A549 treated with GW870086 at 1 μM for 4 hours (cell line): ENCODE data around the gene IFI27L2. TPM values are rescaled to one million over a fixed set of nuclear protein-coding genes. Genes with fewer than 3 reads are reported as not detected.

Experiments
- total RNA-seq: library from RNA; stranded (reverse); fragments of 200-300 nt; extraction: Qiagen RNA extraction; gene quantifications from 5 replicates; pipeline ENCODE4 v1.2.3, GENCODE V29; 2022; ENCODE audit warnings: low read depth

IFI27L2 gene, protein sequence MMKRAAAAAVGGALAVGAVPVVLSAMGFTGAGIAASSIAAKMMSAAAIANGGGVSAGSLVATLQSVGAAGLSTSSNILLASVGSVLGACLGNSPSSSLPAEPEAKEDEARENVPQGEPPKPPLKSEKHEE
- total RNA-seq = 53.9 to 68.4 TPM (median 56.1 TPM) in 5 replicates

DNA sequence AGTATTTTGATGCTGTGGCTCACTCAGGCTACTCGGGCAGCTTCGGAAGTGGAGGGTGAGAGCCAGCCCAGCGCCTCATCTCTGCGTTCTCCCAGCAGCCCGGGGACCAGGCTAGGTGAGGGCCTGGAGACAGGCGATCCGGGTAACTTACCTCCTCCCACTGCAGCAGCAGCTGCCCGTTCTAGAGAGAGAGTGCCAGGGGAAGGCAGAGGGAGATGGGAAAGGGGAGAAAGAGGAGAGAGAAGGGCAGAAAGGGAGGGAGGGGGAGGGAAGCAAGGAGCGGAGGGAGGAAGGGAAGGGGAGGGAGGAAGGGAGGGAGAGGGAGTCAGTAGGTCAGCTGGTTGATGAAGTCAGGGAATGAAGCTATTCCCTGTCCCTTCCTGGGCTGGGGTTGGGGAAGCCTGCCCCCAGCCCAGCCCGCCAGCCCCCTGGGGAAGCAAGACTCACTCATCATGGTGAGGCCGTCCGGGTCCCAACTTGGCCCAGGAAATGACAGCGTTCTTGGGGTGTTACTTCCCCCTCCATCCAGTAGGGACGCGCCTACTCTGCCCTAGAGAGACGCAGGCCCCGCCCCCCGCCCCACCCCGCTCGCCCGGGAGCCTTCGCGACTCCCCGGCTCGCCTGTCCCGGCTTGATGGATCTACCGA lies at the start of gene IFI27L2:
TSS of gene IFI27L2 (minus strand) at position 494 of the 647 bp plus-strand sequence. CDS start at position 454, 40 bp downstream.

DNA sequence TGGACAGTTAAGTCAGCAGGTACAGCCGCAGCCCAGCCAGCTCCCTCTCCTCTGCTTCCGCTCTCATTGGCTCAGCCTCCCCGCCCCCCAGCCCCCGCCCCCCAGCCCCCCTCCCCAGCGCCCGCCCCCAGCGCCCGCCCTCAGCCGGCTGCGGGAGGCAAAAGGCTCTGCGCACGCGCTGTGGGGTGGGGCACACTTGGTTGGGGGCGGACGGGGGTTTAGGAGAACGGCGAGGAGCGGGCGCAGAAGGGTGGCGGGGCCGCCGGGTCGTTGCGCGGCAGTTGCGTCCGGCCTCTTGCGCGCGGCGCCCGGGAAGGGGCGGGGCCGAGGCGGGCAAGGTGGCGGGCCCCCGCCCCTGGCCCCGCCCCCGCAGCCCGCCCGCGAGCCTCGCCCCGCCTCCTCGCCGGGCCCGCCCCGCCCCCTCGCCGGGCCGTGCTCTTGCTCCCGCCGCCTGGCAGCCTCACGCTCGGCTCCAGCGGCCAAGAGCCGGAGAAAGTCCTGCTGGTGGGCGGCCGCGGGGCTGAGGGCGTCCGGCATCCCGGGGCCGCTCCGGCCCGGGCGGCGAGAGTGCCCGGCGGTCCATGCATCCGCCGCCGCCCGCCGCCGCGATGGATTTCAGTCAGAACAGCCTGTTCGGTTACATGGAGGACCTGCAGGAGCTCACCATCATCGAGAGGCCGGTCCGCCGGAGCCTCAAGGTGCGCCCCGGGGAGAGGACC lies 44.6 kb upstream of the IFI27L2 start, which contains the start of gene PPP4R4:
TSS of gene PPP4R4 (plus strand) at position 438 of the 719 bp plus-strand sequence. CDS start at position 582, 144 bp downstream.

DNA sequence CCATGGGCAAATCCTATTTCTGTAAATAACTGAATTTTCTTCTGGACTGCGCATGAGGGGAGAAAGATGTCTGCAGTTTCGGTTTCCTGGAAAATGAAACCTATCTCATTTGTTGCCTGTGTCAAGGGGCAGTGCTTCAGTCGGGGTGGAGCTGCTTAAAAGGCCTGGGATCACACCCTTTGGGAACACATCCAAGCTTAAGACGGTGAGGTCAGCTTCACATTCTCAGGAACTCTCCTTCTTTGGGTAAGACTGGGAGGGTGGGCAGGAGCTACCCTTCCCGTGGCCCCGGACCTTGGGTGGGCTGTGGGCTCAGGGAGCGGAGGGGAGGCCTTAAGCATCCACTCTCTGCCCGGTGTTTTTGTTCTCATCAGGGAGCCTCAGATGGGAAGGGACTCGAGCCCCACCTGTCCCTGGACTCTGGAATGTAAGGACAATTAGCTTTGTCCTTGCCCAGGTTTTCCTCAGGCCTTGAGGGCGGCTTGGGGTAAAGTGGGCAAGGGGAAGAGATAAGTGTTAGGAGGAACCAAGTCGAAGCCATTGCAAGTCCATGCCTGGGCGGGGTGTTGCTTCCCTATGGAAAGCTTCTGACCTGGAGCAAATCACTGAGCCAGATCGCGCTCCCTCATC lies 18.7 kb downstream of the IFI27L2 start, which contains the start of gene IFI27:
TSS of gene IFI27 (plus strand) at position 185 of the 630 bp plus-strand sequence.

DNA sequence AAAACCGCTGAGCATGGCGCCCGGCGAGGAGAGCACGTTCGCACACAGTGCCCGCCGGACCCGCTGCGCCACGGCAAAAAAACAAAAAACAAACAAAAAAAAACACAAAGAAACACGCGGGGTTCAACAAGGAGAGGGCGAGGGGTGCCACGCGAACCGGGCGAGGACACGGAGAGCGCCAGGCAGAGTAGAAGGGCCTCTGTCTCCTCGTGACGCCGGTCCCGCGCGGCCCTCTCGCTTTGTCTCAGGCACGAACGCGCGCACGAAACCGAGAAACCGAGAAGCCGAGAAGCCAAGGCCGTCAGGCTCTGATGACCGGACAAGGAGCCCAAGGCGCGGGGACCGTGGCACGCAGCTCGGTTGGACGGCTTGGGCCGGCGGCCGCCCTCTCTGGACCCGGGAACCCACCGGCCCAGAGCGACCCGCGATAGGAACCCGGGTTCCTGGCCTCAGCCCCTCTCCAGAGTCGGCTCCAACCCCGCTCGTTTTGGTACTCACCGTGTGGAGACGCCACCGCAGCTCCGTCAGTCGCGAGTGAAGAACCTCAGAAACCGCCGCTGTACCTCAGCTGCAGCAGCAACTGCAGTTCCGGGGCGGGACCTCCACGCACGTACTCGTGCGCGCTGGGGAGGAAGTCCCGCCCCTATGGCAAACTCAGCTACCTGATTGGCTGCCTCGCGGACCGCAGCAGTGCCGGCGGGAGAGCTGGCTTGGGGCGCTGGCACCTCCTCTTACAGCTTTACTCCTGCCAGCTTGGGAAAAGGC lies 48.6 kb downstream of the IFI27L2 start, which contains the start of the genes DDX24 and IFI27L1:
TSS of gene DDX24 (minus strand) at position 582 of the 765 bp plus-strand sequence. CDS start 1,460 bp downstream, outside the sequence.
TSS of gene IFI27L1 (plus strand) at position 690 of the 765 bp plus-strand sequence. CDS start 15,628 bp downstream, outside the sequence.

Other genes with a start within 250 kb of the IFI27L2 start
- gene FAM181A, start 202.3 kb downstream of the IFI27L2 start, total RNA-seq = not detected in 5 replicates
- 0.65 to 1.7 TPM (median 0.75 TPM) in 5 replicates for gene ASB2, start 153.0 kb downstream of the IFI27L2 start, total RNA-seq
- not detected in 5 replicates for gene CCDC197, start 132.3 kb downstream of the IFI27L2 start, total RNA-seq
- gene OTUB2, start 103.3 kb downstream of the IFI27L2 start, total RNA-seq = 3.5 to 4.9 TPM (median 3.7 TPM) in 5 replicates
- 155 to 183 TPM (median 177 TPM) in 5 replicates for gene DDX24, start 48.4 kb downstream of the IFI27L2 start, total RNA-seq
- gene IFI27L1, start 48.3 kb downstream of the IFI27L2 start, total RNA-seq = 18.3 to 22.4 TPM (median 20.2 TPM) in 5 replicates
- 0.47 to 2.4 TPM (median 1.8 TPM) in 5 replicates for gene IFI27, start 18.9 kb downstream of the IFI27L2 start, total RNA-seq
- gene PPP4R4, start 44.7 kb upstream of the IFI27L2 start, total RNA-seq = 0.22 to 0.51 TPM (median 0.38 TPM) in 5 replicates
- gene SERPINA10, start 163.7 kb upstream of the IFI27L2 start, total RNA-seq = 0.03 TPM in 1 of 5 replicates, not detected in the others
- 0.93 to 1.5 TPM (median 1.2 TPM) in 5 replicates for gene SERPINA6, start 193.7 kb upstream of the IFI27L2 start, total RNA-seq
- gene SERPINA2, start 237.1 kb upstream of the IFI27L2 start, total RNA-seq = not detected in 5 replicates